Measurements from ENCODE around the gene CPA5. TPM values are rescaled to one million over a fixed set of nuclear protein-coding genes. Genes with fewer than 3 reads are reported as not detected.

Gene CPA5
- total RNA-seq, 4 donors from 2014 or later: not detected

- peaks cover 0 to 31% (median 4%) of the 10 kb centered on the region in 4 donors for H3K4me1 ChIP-seq
- no peak overlapping the region for H3K4me3 ChIP-seq
- TF ChIP-seq EP300 (IDR thresholded peaks at IDR 0.05) (no peak), POLR2A (IDR thresholded peaks at IDR 0.05) (no peak), CTCF (IDR thresholded peaks at IDR 0.05) (no peak)
- no peak overlapping the region for H3K27ac ChIP-seq
- DNase-seq (ENCODE audit: low spot score in 2 of 2): peak in 1 of 2 donors; percentile 41
- 77 to 79% methylated on average over 15 of the region's 15 CpGs for WGBS, 2 donors
- H3K36me3 ChIP-seq: no peaks in the 10 kb centered on the region
- H3K9me3 ChIP-seq: peaks cover 0 to 1% (median 0%) of the 10 kb centered on the region in 4 donors
- H3K27me3 ChIP-seq: no peaks in the 10 kb centered on the region
Observed at GRCh38 chr7:130365511-130366441, 21.2 kb downstream of the CPA5 start.

- H3K4me3 ChIP-seq: no peak overlapping the region
- DNase-seq (ENCODE audit: low spot score in 2 of 2): no peak
- no peaks in the 10 kb centered on the region for H3K36me3 ChIP-seq
- no peak for TF ChIP-seq EP300 (IDR thresholded peaks at IDR 0.05)
- TF ChIP-seq POLR2A (IDR thresholded peaks at IDR 0.05): no peak
- no peak for TF ChIP-seq CTCF (IDR thresholded peaks at IDR 0.05)
- no peak overlapping the region for H3K27ac ChIP-seq
- H3K4me1 ChIP-seq: peaks cover 0 to 38% (median 4%) of the 10 kb centered on the region in 4 donors
- WGBS, 2 donors: 89 to 92% methylated on average over 6 of the region's 6 CpGs
- no peaks in the 10 kb centered on the region for H3K9me3 ChIP-seq
- no peaks in the 10 kb centered on the region for H3K27me3 ChIP-seq
Observed at GRCh38 chr7:130366564-130366963, 21.9 kb downstream of the CPA5 start.

GRCh38 chr7:130367088-130367755 is 22.6 kb downstream of the CPA5 start:
- Histone ChIP-seq H3K36me3 (no peaks in the 10 kb centered on the region), H3K27ac (no peak overlapping the region), H3K9me3 (no peaks in the 10 kb centered on the region), H3K4me3 (no peak overlapping the region), H3K4me1 (peaks cover 0 to 42% (median 4%) of the 10 kb centered on the region in 4 donors), H3K27me3 (no peaks in the 10 kb centered on the region)
- TF ChIP-seq POLR2A (IDR thresholded peaks at IDR 0.05): no peak
- no peak for TF ChIP-seq CTCF (IDR thresholded peaks at IDR 0.05)
- no peak for TF ChIP-seq EP300 (IDR thresholded peaks at IDR 0.05)
- WGBS, 2 donors: 92 to 93% methylated on average over 13 of the region's 13 CpGs
- DNase-seq (ENCODE audit: low spot score in 2 of 2): no peak

DNA sequence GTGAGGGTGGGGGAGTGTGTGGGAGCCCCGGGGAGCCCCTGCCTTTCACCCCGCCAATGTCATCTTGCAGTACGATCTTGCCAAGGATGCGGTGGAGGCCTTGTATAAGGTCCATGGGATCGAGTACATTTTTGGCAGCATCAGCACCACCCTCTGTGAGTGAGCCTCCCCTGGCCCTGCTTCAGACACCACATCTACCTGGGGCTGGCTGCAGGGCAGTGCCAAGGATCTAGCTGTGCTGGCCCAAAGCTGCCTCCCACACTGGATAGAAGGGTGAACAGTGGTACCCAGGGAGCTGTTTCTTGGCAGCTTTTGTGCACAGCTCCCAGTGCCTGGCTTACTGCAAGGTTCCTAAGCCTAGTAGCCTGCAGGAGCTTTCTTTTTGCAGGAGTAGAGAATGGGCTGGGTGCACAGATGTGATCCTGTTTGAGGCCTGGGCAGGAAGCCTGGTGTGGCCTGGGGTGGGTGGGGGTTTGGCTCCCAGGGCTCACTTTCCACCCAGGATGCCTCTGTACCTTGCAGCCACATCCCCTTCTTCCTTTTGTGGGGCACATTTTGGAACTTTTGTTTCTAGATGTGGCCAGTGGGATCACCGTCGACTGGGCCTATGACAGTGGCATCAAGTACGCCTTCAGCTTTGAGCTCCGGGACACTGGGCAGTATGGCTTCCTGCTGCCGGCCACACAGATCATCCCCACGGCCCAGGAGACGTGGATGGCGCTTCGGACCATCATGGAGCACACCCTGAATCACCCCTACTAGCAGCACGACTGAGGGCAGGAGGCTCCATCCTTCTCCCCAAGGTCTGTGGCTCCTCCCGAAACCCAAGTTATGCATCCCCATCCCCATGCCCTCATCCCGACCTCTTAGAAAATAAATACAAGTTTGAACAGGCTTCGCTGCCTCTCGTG is 23.5 kb downstream of the CPA5 start:
- no peak for TF ChIP-seq POLR2A (IDR thresholded peaks at IDR 0.05)
- TF ChIP-seq EP300 (IDR thresholded peaks at IDR 0.05): no peak
- no peak for TF ChIP-seq CTCF (IDR thresholded peaks at IDR 0.05)
- Histone ChIP-seq H3K4me3 (no peak overlapping the region), H3K36me3 (no peaks in the 10 kb centered on the region), H3K27me3 (no peaks in the 10 kb centered on the region), H3K9me3 (no peaks in the 10 kb centered on the region), H3K4me1 (peaks cover 0 to 50% (median 12%) of the 10 kb centered on the region in 4 donors), H3K27ac (no peak overlapping the region)
- DNase-seq (ENCODE audit: low spot score in 2 of 2): no peak
- WGBS, 2 donors: 89 to 93% methylated on average over 18 to 19 of the region's 19 CpGs

All from tibial nerve (tissue), 4 donors.